KMS-11 (cell line): ENCODE data around the gene COPRS.
"Not testable (repeated sequence)": the region's sequence is repeated elsewhere in the genome, so short reads cannot be mapped to it uniquely, and the experiment has no call there.

Experiments
- H2AFZ ChIP-seq: fragments of 200-600 bp; sonication (generic); 2 replicates; pipeline ENCODE4 v1.6.1; 2016; ENCODE audit warnings: antibody characterized with exemption, mixed run types, low read depth
- H3K27ac ChIP-seq: fragments of 200-600 bp; sonication (generic); 2 replicates; pipeline ENCODE4 v1.6.1; 2016; ENCODE audit warnings: mild to moderate bottlenecking, mixed run types
- H3K27me3 ChIP-seq: fragments of 200-600 bp; sonication (generic); 2 replicates; pipeline ENCODE4 v1.6.1; 2017; ENCODE audit warnings: mild to moderate bottlenecking, low read depth, mixed run types, moderate library complexity; ENCODE audit not compliant: insufficient read depth
- H3K36me3 ChIP-seq: fragments of 200-600 bp; sonication (generic); 2 replicates; pipeline ENCODE4 v1.6.1; 2017; ENCODE audit warnings: mild to moderate bottlenecking, mixed run types; ENCODE audit not compliant: insufficient read depth
- H3K4me1 ChIP-seq: fragments of 200-600 bp; sonication (generic); 2 replicates; pipeline ENCODE4 v1.6.1; 2016; ENCODE audit warnings: mild to moderate bottlenecking, low read depth, mixed run types; ENCODE audit not compliant: poor library complexity, severe bottlenecking
- H3K4me2 ChIP-seq: fragments of 200-600 bp; sonication (generic); 2 replicates; pipeline ENCODE4 v1.7.0; 2016; ENCODE audit warnings: mild to moderate bottlenecking, mixed run types
- H3K4me3 ChIP-seq: fragments of 200-600 bp; sonication (generic); IDR thresholded peaks from 2 replicates; pipeline ENCODE4 v1.6.1; 2017; ENCODE audit warnings: low read depth, low read length, mixed read lengths; ENCODE audit not compliant: insufficient read depth
- H3K79me2 ChIP-seq: fragments of 200-600 bp; sonication (generic); 2 replicates; pipeline ENCODE4 v1.6.1; 2016; ENCODE audit warnings: low read depth, mixed run types; ENCODE audit not compliant: insufficient read depth
- H3K9ac ChIP-seq: fragments of 200-600 bp; sonication (generic); 2 replicates; pipeline ENCODE4 v1.6.1; 2016; ENCODE audit warnings: mild to moderate bottlenecking, mixed run types
- H4K20me1 ChIP-seq: fragments of 200-600 bp; sonication (generic); 2 replicates; pipeline ENCODE4 v1.6.1; 2016; ENCODE audit warnings: mild to moderate bottlenecking, mixed run types; ENCODE audit not compliant: insufficient read depth
- TF ChIP-seq, protein P1 (sequence below): fragments of 200-600 bp; sonication (generic); conservative IDR thresholded peaks from 2 replicates; pipeline ENCODE4 v1.6.1; 2017; ENCODE audit warnings: low read depth, mild to moderate bottlenecking, antibody characterized with exemption, low read length, moderate library complexity, mixed read lengths

The COPRS gene

DNA sequence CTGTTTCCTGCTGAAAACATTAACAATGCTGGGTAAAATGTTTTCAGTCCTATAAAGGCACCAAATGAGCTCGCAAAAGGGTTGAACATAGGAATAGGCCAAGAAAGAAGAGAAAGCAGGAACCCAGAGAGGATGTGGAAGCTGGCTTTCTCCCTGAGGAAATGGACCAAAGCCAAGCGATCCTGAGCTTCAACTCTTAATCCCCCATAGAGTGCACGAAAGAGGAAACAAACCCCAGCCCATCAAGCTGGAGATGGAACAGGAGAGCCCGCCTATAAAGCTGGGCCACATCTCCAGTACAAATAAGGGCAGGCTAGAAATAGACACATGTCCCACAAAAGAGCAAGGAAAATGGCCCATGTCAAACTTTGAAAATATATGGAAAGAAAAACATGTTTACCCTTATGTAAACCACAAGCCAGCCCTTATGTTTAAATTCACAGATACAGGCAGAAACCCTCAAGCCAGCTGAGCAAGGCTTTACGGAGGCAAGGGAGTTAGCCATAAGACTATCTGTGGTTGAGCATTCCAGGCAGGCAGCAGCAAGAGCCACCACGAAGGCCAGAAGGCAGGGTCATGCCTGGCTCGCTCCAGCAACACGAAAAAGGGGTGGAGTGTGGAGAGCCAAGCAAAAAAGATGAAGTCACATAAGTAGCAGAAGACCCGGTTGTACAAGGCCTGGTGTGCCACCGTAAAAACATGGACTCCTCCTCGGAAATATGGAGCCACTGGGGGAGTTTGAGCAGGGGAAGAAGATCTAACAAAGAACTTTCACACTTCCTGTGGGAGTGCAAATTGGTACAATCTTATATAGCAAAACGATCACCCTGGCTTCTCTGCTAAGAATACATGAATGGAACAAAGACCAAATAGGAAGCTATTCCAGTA, 27.8 kb downstream of the COPRS start:
- TF ChIP-seq, protein P1, sequence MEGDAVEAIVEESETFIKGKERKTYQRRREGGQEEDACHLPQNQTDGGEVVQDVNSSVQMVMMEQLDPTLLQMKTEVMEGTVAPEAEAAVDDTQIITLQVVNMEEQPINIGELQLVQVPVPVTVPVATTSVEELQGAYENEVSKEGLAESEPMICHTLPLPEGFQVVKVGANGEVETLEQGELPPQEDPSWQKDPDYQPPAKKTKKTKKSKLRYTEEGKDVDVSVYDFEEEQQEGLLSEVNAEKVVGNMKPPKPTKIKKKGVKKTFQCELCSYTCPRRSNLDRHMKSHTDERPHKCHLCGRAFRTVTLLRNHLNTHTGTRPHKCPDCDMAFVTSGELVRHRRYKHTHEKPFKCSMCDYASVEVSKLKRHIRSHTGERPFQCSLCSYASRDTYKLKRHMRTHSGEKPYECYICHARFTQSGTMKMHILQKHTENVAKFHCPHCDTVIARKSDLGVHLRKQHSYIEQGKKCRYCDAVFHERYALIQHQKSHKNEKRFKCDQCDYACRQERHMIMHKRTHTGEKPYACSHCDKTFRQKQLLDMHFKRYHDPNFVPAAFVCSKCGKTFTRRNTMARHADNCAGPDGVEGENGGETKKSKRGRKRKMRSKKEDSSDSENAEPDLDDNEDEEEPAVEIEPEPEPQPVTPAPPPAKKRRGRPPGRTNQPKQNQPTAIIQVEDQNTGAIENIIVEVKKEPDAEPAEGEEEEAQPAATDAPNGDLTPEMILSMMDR = no peak
- no peak overlapping the region for H3K27ac ChIP-seq
- no peak overlapping the region for H3K4me2 ChIP-seq
- no peak overlapping the region for H2AFZ ChIP-seq
- H3K4me3 ChIP-seq = no peak overlapping the region
- H4K20me1 ChIP-seq = no peaks in the 10 kb centered on the region
- H3K27me3 ChIP-seq = no peaks in the 10 kb centered on the region
- H3K4me1 ChIP-seq = peaks cover 18% of the 10 kb centered on the region
- H3K36me3 ChIP-seq = no peaks in the 10 kb centered on the region
- H3K79me2 ChIP-seq = no peaks in the 10 kb centered on the region
- H3K9ac ChIP-seq = no peak overlapping the region

DNA sequence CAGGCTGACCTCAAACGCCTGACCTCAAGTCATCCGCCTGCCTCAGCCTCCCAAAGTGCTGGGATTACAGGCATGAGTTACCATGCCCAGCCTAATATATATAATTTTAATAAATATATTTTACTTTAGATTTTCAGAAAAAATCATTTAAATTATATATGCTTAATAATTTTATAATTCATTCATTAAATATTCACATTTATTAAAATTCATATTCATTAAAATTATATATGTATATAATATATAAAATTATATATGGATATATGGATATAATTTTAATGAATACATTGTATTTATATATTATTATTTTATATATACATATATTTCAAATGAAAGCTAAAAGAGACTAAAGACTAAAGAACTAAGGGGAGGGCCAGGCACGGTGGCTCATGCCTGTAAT, 29.4 kb downstream of the COPRS start:
- H4K20me1 ChIP-seq = no peaks in the 10 kb centered on the region
- H3K36me3 ChIP-seq = no peaks in the 10 kb centered on the region
- H3K79me2 ChIP-seq = no peaks in the 10 kb centered on the region
- H3K4me3 ChIP-seq = no peak overlapping the region
- no peaks in the 10 kb centered on the region for H3K27me3 ChIP-seq
- TF ChIP-seq, protein P1 = no peak
- H3K4me1 ChIP-seq = peaks cover 8% of the 10 kb centered on the region
- no peak overlapping the region for H3K4me2 ChIP-seq
- H2AFZ ChIP-seq = no peak overlapping the region
- no peak overlapping the region for H3K9ac ChIP-seq
- H3K27ac ChIP-seq = no peak overlapping the region

DNA sequence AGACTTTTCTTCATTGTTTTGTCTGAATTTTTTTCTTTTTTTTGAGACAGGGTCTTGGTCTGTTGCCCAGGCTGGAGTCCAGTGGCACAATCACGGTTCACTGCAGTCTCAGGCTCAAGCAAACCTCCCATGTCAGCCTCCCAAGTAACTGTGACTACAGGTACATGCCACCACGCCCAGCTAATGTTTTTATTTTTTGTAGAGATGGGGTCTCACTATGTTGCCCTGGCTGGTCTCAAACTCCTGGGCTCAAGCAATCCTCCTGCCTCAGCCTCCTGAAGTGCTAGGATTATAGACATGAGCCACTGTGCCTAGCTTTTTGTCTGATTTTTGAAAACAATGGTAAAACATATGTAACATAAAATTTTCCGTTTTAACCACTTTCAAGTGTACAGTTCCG, 30.1 kb downstream of the COPRS start:
- H3K79me2 ChIP-seq, H3K4me3 ChIP-seq, H3K4me1 ChIP-seq, H3K4me2 ChIP-seq, H3K27me3 ChIP-seq, H2AFZ ChIP-seq, H3K27ac ChIP-seq, H4K20me1 ChIP-seq, H3K36me3 ChIP-seq, H3K9ac ChIP-seq: not testable (repeated sequence)

DNA sequence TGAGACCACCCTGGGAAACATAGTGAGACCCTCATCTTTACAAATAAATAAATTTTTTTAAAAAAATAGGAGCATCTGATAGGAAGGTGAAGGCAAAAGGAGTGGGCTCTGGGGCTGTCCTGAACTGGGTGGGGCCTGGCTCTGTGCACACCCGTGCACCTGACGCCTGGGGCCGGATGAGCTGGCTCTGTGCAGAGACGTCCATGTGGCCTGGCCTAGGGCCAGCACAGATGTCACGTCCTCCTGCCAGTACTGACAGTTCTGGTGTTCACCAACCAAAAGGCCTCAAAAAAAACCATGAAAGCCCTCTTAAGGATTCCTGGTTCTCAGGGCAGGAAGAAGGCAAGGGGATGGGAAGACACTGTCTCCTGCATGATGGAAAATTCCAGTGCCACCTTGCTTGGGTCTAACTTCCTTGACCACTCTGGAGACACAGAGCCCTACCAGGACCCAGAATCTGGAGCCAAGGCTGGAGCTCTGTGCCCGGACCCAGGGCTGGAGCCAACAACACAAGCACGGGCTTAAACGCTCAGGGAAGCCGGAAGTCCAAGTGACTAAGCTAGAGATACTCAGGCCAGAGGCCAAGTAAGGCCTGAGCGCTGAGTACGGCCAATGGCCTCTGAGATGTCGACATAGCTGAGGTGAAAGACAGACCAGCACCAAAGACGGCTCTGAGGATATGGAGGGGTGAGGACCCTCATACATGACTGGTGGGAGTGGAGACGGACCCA, 32.9 kb downstream of the COPRS start:
- no peak overlapping the region for H3K4me3 ChIP-seq
- H3K4me2 ChIP-seq = no peak overlapping the region
- H2AFZ ChIP-seq = no peak overlapping the region
- H3K4me1 ChIP-seq = no peaks in the 10 kb centered on the region
- H4K20me1 ChIP-seq = no peaks in the 10 kb centered on the region
- no peak overlapping the region for H3K9ac ChIP-seq
- TF ChIP-seq, protein P1 = no peak
- no peaks in the 10 kb centered on the region for H3K36me3 ChIP-seq
- H3K79me2 ChIP-seq = no peaks in the 10 kb centered on the region
- no peak overlapping the region for H3K27ac ChIP-seq
- no peaks in the 10 kb centered on the region for H3K27me3 ChIP-seq
